Measurements from ENCODE around the gene CTSD.
A peak's percentile ranks its signal among the peaks of the same experiment; 100 is the strongest.

CTSD gene

DNA sequence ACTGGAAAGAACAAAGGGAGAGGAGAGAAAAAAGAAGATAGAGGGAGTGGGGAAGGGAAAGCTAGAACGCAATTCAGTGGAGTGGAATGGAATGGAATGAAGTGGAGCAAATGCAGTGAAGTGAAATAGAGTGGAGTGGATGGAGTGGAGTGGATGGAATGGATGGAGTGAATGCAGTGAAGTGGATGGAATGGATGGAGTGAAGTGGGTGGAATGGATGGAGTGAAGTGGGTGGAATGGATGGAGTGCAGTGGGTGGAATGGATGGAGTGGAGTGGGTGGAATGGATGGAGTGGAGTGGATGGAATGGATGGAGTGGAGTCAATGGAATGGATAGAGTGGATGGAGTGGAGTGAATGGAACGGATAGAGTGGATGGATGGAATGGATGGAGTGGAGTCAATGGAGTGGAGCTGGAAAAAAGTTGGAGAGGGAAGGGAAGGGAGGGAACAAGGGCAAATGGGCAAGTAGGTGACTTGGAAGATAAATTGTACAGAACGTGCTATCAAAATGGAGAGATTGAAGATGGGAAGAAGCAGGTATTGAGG lies 27.2 kb downstream of the CTSD start:
- no peak overlapping the region for H3K4me2 ChIP-seq (ENCODE audit: low read depth, low read length, poor library complexity, severe bottlenecking)
- H3K36me3 ChIP-seq (ENCODE audit: insufficient read depth, low read length): no peaks in the 10 kb centered on the region
- no peak overlapping the region for H3K4me3 ChIP-seq (ENCODE audit: low read length, poor library complexity, severe bottlenecking)
- no peak overlapping the region for H3K9ac ChIP-seq (ENCODE audit: low read depth, low read length, poor library complexity, severe bottlenecking)
- H3K9me2 ChIP-seq (replicated peaks; ENCODE audit: low read depth, low read length): no peaks in the 10 kb centered on the region
- no peaks in the 10 kb centered on the region for H3K27me3 ChIP-seq (ENCODE audit: insufficient read depth, low read length, poor library complexity, severe bottlenecking)
- TF ChIP-seq, protein P1, sequence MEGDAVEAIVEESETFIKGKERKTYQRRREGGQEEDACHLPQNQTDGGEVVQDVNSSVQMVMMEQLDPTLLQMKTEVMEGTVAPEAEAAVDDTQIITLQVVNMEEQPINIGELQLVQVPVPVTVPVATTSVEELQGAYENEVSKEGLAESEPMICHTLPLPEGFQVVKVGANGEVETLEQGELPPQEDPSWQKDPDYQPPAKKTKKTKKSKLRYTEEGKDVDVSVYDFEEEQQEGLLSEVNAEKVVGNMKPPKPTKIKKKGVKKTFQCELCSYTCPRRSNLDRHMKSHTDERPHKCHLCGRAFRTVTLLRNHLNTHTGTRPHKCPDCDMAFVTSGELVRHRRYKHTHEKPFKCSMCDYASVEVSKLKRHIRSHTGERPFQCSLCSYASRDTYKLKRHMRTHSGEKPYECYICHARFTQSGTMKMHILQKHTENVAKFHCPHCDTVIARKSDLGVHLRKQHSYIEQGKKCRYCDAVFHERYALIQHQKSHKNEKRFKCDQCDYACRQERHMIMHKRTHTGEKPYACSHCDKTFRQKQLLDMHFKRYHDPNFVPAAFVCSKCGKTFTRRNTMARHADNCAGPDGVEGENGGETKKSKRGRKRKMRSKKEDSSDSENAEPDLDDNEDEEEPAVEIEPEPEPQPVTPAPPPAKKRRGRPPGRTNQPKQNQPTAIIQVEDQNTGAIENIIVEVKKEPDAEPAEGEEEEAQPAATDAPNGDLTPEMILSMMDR (conservative IDR thresholded peaks at IDR 0.05; ENCODE audit: low read length): no peak
- TF ChIP-seq EZH2phosphoT487 (IDR thresholded peaks at IDR 0.05; ENCODE audit: borderline replicate concordance): no peak
- H3K79me2 ChIP-seq (ENCODE audit: insufficient read depth, low read length): no peaks in the 10 kb centered on the region
- no peaks in the 10 kb centered on the region for H4K20me1 ChIP-seq (ENCODE audit: insufficient read depth, low read length, poor library complexity, severe bottlenecking)
- no peak overlapping the region for H2AFZ ChIP-seq (ENCODE audit: low read length)
- H3F3A ChIP-seq (ENCODE audit: low read depth): no peaks in the 10 kb centered on the region
- H3K4me1 ChIP-seq (ENCODE audit: insufficient read depth, low read length, poor library complexity, severe bottlenecking): peaks cover 34% of the 10 kb centered on the region
- peaks cover 6% of the 10 kb centered on the region; the same call in 1 of the 2 replicates for H3K9me3 ChIP-seq (ENCODE audit: insufficient read depth, low read depth, low read length)

DNA sequence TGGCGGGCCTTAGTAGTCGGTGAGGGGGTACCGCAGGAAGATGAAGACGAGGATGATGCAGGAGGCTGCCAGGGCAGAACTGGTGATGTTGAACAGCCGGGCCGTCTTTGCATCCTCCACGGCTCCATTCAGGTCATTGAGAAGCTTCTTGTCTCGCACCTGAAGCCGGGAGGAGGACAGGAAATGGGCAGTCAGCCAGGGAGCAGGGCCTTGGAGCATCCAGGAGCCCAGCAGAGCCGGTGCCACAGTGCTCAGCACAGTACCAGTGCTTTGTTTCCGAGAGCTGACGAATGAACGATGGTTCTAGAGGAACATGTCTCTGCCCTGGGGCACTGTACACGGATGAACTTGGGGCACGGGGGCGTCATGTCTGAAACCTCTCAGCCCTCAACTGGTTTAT lies 28.5 kb downstream of the CTSD start:
- H3K36me3 ChIP-seq (ENCODE audit: insufficient read depth, low read length): no peaks in the 10 kb centered on the region
- peaks cover 38% of the 10 kb centered on the region for H3K4me1 ChIP-seq (ENCODE audit: insufficient read depth, low read length, poor library complexity, severe bottlenecking)
- H3K27me3 ChIP-seq (ENCODE audit: insufficient read depth, low read length, poor library complexity, severe bottlenecking): no peaks in the 10 kb centered on the region
- no peak overlapping the region for H3K9ac ChIP-seq (ENCODE audit: low read depth, low read length, poor library complexity, severe bottlenecking)
- no peaks in the 10 kb centered on the region for H3K79me2 ChIP-seq (ENCODE audit: insufficient read depth, low read length)
- no peak overlapping the region for H3K4me2 ChIP-seq (ENCODE audit: low read depth, low read length, poor library complexity, severe bottlenecking)
- H3F3A ChIP-seq (ENCODE audit: low read depth): no peaks in the 10 kb centered on the region
- H3K4me3 ChIP-seq (ENCODE audit: low read length, poor library complexity, severe bottlenecking): no peak overlapping the region
- TF ChIP-seq, protein P1 (conservative IDR thresholded peaks at IDR 0.05; ENCODE audit: low read length): no peak
- no peak for TF ChIP-seq EZH2phosphoT487 (IDR thresholded peaks at IDR 0.05; ENCODE audit: borderline replicate concordance)
- H3K9me2 ChIP-seq (replicated peaks; ENCODE audit: low read depth, low read length): no peaks in the 10 kb centered on the region
- no peaks in the 10 kb centered on the region for H4K20me1 ChIP-seq (ENCODE audit: insufficient read depth, low read length, poor library complexity, severe bottlenecking)
- no peak overlapping the region for H2AFZ ChIP-seq (ENCODE audit: low read length)
- H3K9me3 ChIP-seq (ENCODE audit: insufficient read depth, low read depth, low read length): peaks cover 6% of the 10 kb centered on the region; the same call in 1 of the 2 replicates

DNA sequence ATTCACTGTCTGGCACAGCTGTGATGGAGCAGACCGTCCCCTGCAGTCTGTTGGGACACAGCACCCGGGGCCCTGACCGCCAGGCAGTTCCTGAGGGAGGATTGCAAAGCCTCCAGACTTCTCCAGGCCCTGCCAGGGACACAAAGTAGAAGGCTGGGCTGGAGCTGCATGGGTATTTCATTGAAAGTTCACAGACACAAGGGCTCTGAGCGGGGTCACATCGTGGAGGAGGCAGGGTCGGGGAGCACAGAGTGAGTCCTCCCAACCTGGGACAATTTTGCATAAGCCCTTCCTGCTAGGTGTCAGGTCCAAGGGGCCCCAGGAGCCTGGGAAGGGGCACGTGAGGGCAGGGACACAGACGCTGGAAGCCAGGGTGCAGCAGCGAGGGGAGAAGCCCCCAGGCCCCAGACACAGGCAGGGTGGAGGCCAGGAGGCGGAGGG lies 29.1 kb downstream of the CTSD start:
- no peak overlapping the region for H3K9ac ChIP-seq (ENCODE audit: low read depth, low read length, poor library complexity, severe bottlenecking)
- peak overlapping the region; percentile 78 for H3K4me2 ChIP-seq (ENCODE audit: low read depth, low read length, poor library complexity, severe bottlenecking)
- no peaks in the 10 kb centered on the region for H3K36me3 ChIP-seq (ENCODE audit: insufficient read depth, low read length)
- H3K27me3 ChIP-seq (ENCODE audit: insufficient read depth, low read length, poor library complexity, severe bottlenecking): no peaks in the 10 kb centered on the region
- peaks cover 44% of the 10 kb centered on the region for H3K4me1 ChIP-seq (ENCODE audit: insufficient read depth, low read length, poor library complexity, severe bottlenecking)
- no peak overlapping the region for H2AFZ ChIP-seq (ENCODE audit: low read length)
- no peaks in the 10 kb centered on the region for H3K79me2 ChIP-seq (ENCODE audit: insufficient read depth, low read length)
- H3K9me2 ChIP-seq (replicated peaks; ENCODE audit: low read depth, low read length): no peaks in the 10 kb centered on the region
- H3K9me3 ChIP-seq (ENCODE audit: insufficient read depth, low read depth, low read length): peaks cover 6% of the 10 kb centered on the region; the same call in 1 of the 2 replicates
- H3K4me3 ChIP-seq (ENCODE audit: low read length, poor library complexity, severe bottlenecking): no peak overlapping the region
- no peak for TF ChIP-seq EZH2phosphoT487 (IDR thresholded peaks at IDR 0.05; ENCODE audit: borderline replicate concordance)
- TF ChIP-seq, protein P1 (conservative IDR thresholded peaks at IDR 0.05; ENCODE audit: low read length): no peak
- no peaks in the 10 kb centered on the region for H3F3A ChIP-seq (ENCODE audit: low read depth)
- H4K20me1 ChIP-seq (ENCODE audit: insufficient read depth, low read length, poor library complexity, severe bottlenecking): no peaks in the 10 kb centered on the region

Measured in Loucy (cell line).